CD4-positive, alpha-beta T cell (primary cell): ENCODE results near the gene SURF2. TPM values are rescaled to one million over a fixed set of nuclear protein-coding genes. Genes with fewer than 3 reads are reported as not detected.
A peak's percentile ranks its signal among the peaks of the same experiment; 100 is the strongest.

ENCODE experiments used
- ATAC-seq: fragments of 200-7000 bp; cut with Tn5 transposase; one replicate; pipeline ENCODE4 v1.10.0; 2022; ENCODE audit warnings: mild to moderate bottlenecking; ENCODE audit not compliant: poor library complexity
- CTCF ChIA-PET: fragments of 350-600 bp; sonication (Branson Sonifier 250); formaldehyde crosslinking; loops from one replicate; lab custom pipeline; 2021; ENCODE audit warnings: antibody characterized with exemption, inconsistent platforms; lab: Charles Lee
- POLR2A ChIA-PET: fragments of 350-600 bp; sonication (Branson Sonifier 250); formaldehyde crosslinking; loops from one replicate; lab custom pipeline; 2021; ENCODE audit warnings: antibody characterized with exemption, inconsistent platforms; lab: Charles Lee
- DNase-seq, 14 experiments: peaks; one replicate each; pipeline ENCODE4 v3.0.0-alpha.2; 2013 to 2020; ENCODE audit warnings: mixed read lengths in 2 of 14
- H3K27ac ChIP-seq, 2 donors: one replicate each; pipeline versions ENCODE4 v1.5.1 to v1.7.0; 2013; ENCODE audit warnings: low read length in 2 of 2, low read depth in 1 of 2, mild to moderate bottlenecking in 1 of 2
- H3K27me3 ChIP-seq, 2 experiments: 1 replicate in 1 of 2; 2 replicates in 1 of 2; pipeline versions ENCODE4 v1.6.1 to v1.7.0; 2013; ENCODE audit warnings: low read length in 2 of 2, control low read depth in 1 of 2, mild to moderate bottlenecking in 1 of 2, moderate library complexity in 1 of 2; ENCODE audit not compliant: insufficient read depth in 2 of 2, control insufficient read depth in 1 of 2
- H3K36me3 ChIP-seq: one replicate; pipeline ENCODE4 v1.6.1; 2013; ENCODE audit warnings: low read length, control low read depth; ENCODE audit not compliant: insufficient read depth
- H3K4me1 ChIP-seq: one replicate; pipeline ENCODE4 v1.6.1; 2013; ENCODE audit warnings: low read length, control low read depth; ENCODE audit not compliant: insufficient read depth
- H3K4me3 ChIP-seq: one replicate; pipeline ENCODE4 v1.5.1; 2013; ENCODE audit warnings: mild to moderate bottlenecking, low read length, moderate library complexity
- H3K9me3 ChIP-seq, 2 experiments: 1 replicate in 1 of 2; 2 replicates in 1 of 2; pipeline versions ENCODE4 v1.6.1 to v1.7.0; 2013; ENCODE audit warnings: low read length in 2 of 2, mild to moderate bottlenecking in 2 of 2, control low read depth in 1 of 2, moderate library complexity in 1 of 2; ENCODE audit not compliant: control insufficient read depth in 1 of 2, insufficient read depth in 1 of 2
- H3K27ac Mint-ChIP-seq: one replicate; pipeline ENCODE4 v1.8.0; 2020; ENCODE audit warnings: mixed read lengths
- H3K27me3 Mint-ChIP-seq: one replicate; pipeline ENCODE4 v1.8.0; 2021; ENCODE audit warnings: mixed read lengths
- H3K36me3 Mint-ChIP-seq: one replicate; pipeline ENCODE4 v1.8.0; 2021; ENCODE audit warnings: low read depth, mixed read lengths
- H3K4me1 Mint-ChIP-seq: one replicate; pipeline ENCODE4 v1.8.0; 2021; ENCODE audit warnings: low read depth, mixed read lengths
- H3K4me3 Mint-ChIP-seq: one replicate; pipeline ENCODE4 v1.8.0; 2020; ENCODE audit warnings: mild to moderate bottlenecking, mixed read lengths
- H3K9me3 Mint-ChIP-seq: one replicate; pipeline ENCODE4 v1.8.0; 2020; ENCODE audit warnings: mixed read lengths
- CTCF ChIP-seq: fragments of 200-600 bp; IDR thresholded peaks from one replicate; pipeline ENCODE4 v1.8.0; 2022; ENCODE audit warnings: antibody characterized with exemption, mild to moderate bottlenecking
- intact Hi-C, 2 experiments: fragments of 100-400 bp; cut with DNase I in 1 of 2; cut with micrococcal nuclease in 1 of 2; formaldehyde crosslinking; loops; one replicate each; pipeline versions ENCODE4 v1.15.1 to v1.9.0; 2023 to 2025; cut with DNase I, micrococcal nuclease
- total RNA-seq, 174 experiments: library from RNA in 2 of 174; stranded (reverse) in 2 of 174; gene quantifications; one replicate each; pipeline ENCODE4 v1.2.3 and lab custom pipeline; 2021 to 2026

Gene SURF2
- total RNA-seq, 2 experiments from 2014 or later, result 12.7 TPM

- intact Hi-C loops, result no loop called here
- Histone ChIP-seq H3K4me1 (peaks cover 92% of the 10 kb centered on the region), H3K36me3 (peaks cover 34% of the 10 kb centered on the region), H3K27ac (peak overlapping the region; percentile 79 to 88), H3K4me3 (peak overlapping the region; percentile 40), H3K27me3 (no peaks in the 10 kb centered on the region), H3K9me3 (no peaks in the 10 kb centered on the region)
- Mint-ChIP-seq H3K36me3 (peaks cover 46% of the 10 kb centered on the region), H3K4me1 (peaks cover 70% of the 10 kb centered on the region), H3K27ac (peak overlapping the region; percentile 94), H3K27me3 (no peaks in the 10 kb centered on the region), H3K4me3 (peak overlapping the region; percentile 72), H3K9me3 (no peaks in the 10 kb centered on the region)
- ATAC-seq (no peak), DNase-seq (no peak)
- ChIA-PET CTCF (interaction anchor here (1.3 to 1.8 kb wide), 3 partner anchors 21 to 186 kb away, joined by 6 to 11 read pairs (median 9); partner anchors contain the start of genes MED22 and RPL7A), POLR2A (interaction anchor here (0.6 to 8.7 kb wide), 6 partner anchors 9 to 32 kb away, joined by 3 to 109 read pairs (median 8); partner anchors contain the start of genes MED22, RPL7A, SURF1 and SURF2)
- TF ChIP-seq CTCF, result no peak
Measured at GRCh38 chr9:133372144-133372543, 15.8 kb downstream of the SURF2 start.

GRCh38 chr9:133374612-133375115 is 18.3 kb downstream of the SURF2 start:
- Histone ChIP-seq H3K4me1 (peaks cover 67% of the 10 kb centered on the region), H3K4me3 (peak overlapping the region; percentile 73), H3K27ac (peak overlapping the region; percentile 81 to 84), H3K36me3 (peaks cover 18% of the 10 kb centered on the region), H3K9me3 (no peaks in the 10 kb centered on the region), H3K27me3 (no peaks in the 10 kb centered on the region)
- no peaks in the 10 kb centered on the region for H3K9me3 Mint-ChIP-seq
- peak; percentile 13 for ATAC-seq
- peak in 4 of 14 experiments; percentile 44 to 69 (median 58) for DNase-seq
- peaks cover 53% of the 10 kb centered on the region for H3K4me1 Mint-ChIP-seq
- ChIA-PET CTCF (interaction anchor here (0.9 to 1.1 kb wide), 2 partner anchors 18 to 27 kb away, joined by 4 to 5 read pairs; partner anchors contain the start of genes MED22, RPL7A, SURF1 and SURF2), POLR2A (interaction anchor here (0.7 to 8.7 kb wide), 5 partner anchors 10 to 85 kb away, joined by 3 to 109 read pairs (median 3); partner anchors contain the start of genes CACFD1, MED22, RPL7A and SURF1)
- H3K36me3 Mint-ChIP-seq, result peaks cover 31% of the 10 kb centered on the region
- no peak for TF ChIP-seq CTCF
- peak overlapping the region; percentile 96 for H3K4me3 Mint-ChIP-seq
- no peaks in the 10 kb centered on the region for H3K27me3 Mint-ChIP-seq
- H3K27ac Mint-ChIP-seq, result peak overlapping the region; percentile 98
- intact Hi-C loops, result loop anchor here in 1 of 2 experiments (5.0 kb wide), 2 partner anchors 43 to 88 kb away; partner anchors contain the start of gene REXO4

- H3K36me3 ChIP-seq, result peaks cover 13% of the 10 kb centered on the region
- no peaks in the 10 kb centered on the region for H3K27me3 Mint-ChIP-seq
- H3K27me3 ChIP-seq, result no peaks in the 10 kb centered on the region
- peaks cover 27% of the 10 kb centered on the region for H3K36me3 Mint-ChIP-seq
- peak overlapping the region; percentile 98 for H3K27ac Mint-ChIP-seq
- ATAC-seq, result no peak
- H3K9me3 ChIP-seq, result no peaks in the 10 kb centered on the region
- no peak for TF ChIP-seq CTCF
- H3K4me1 Mint-ChIP-seq, result peaks cover 47% of the 10 kb centered on the region
- H3K27ac ChIP-seq, result peak overlapping the region; percentile 81 to 84
- intact Hi-C loops, result loop anchor here in 1 of 2 experiments (5.0 kb wide), 2 partner anchors 42 to 87 kb away; partner anchors contain the start of gene REXO4
- ChIA-PET CTCF (interaction anchor here (0.9 to 1.1 kb wide), 2 partner anchors 18 to 27 kb away, joined by 4 to 5 read pairs; partner anchors contain the start of genes MED22, RPL7A, SURF1 and SURF2), POLR2A (interaction anchor here (0.9 to 8.7 kb wide), 4 partner anchors 10 to 85 kb away, joined by 3 to 109 read pairs (median 11); partner anchors contain the start of genes CACFD1, MED22, RPL7A and SURF1)
- peak overlapping the region; percentile 96 for H3K4me3 Mint-ChIP-seq
- H3K4me3 ChIP-seq, result peak overlapping the region; percentile 73
- DNase-seq, result peak in 1 of 14 experiments; percentile 35
- H3K9me3 Mint-ChIP-seq, result no peaks in the 10 kb centered on the region
- H3K4me1 ChIP-seq, result peaks cover 61% of the 10 kb centered on the region
Measured at GRCh38 chr9:133375116-133375723, 18.9 kb downstream of the SURF2 start.
